Sigmoid colon (tissue), 7 donors: ENCODE measurements around the gene TSPAN13. TPM values are rescaled to one million over a fixed set of nuclear protein-coding genes. Genes with fewer than 3 reads are reported as not detected.

ENCODE experiments used
- DNase-seq: peaks from one replicate; pipeline ENCODE4 v3.0.0-alpha.2; 2019
- H3K27ac ChIP-seq, 4 donors: fragments of 200-600 bp; sonication (generic); one replicate each; pipeline ENCODE4 v1.5.1; 2016 to 2019; ENCODE audit warnings: mild to moderate bottlenecking in 1 of 4
- H3K27me3 ChIP-seq, 3 donors: fragments of 200-600 bp; sonication (generic); one replicate each; pipeline ENCODE4 v1.5.1; 2019; ENCODE audit warnings: mild to moderate bottlenecking in 1 of 3
- H3K36me3 ChIP-seq, 4 donors: fragments of 200-600 bp; sonication (generic); one replicate each; pipeline ENCODE4 v1.5.1; 2016 to 2019
- H3K4me1 ChIP-seq, 4 donors: fragments of 200-600 bp; sonication (generic); one replicate each; pipeline ENCODE4 v1.5.1; 2017 to 2019
- H3K4me3 ChIP-seq, 4 donors: fragments of 200-600 bp; sonication (generic); one replicate each; pipeline ENCODE4 v1.5.1; 2017 to 2019; ENCODE audit warnings: mild to moderate bottlenecking in 2 of 4, moderate library complexity in 1 of 4
- H3K9me3 ChIP-seq, 4 donors: fragments of 200-600 bp in 3 of 4; sonication (generic) in 3 of 4; one replicate each; pipeline versions ENCODE4 v1.5.1 to v1.6.1; 2013 to 2019
- EP300 ChIP-seq, 4 donors: sonication (generic); formaldehyde crosslinking; IDR thresholded peaks; one replicate each; pipeline ENCODE4 v1.6.1; 2017; ENCODE audit warnings: antibody characterized with exemption in 4 of 4
- POLR2A ChIP-seq, 2 donors: fragments of 450-650 bp; IDR thresholded peaks; one replicate each; pipeline ENCODE4 v1.6.1; 2016; ENCODE audit warnings: antibody characterized with exemption in 2 of 2, mild to moderate bottlenecking in 2 of 2, moderate library complexity in 2 of 2
- POLR2AphosphoS5 ChIP-seq, 4 donors: sonication (generic); formaldehyde crosslinking; IDR thresholded peaks; one replicate each; pipeline ENCODE4 v1.6.1; 2017; ENCODE audit warnings: antibody characterized with exemption in 4 of 4
- WGBS, 2 donors: extraction: QIAGEN DNeasy Blood & Tissue Kit; methylation state at CpG; one replicate each; pipeline ENCODE4 v1.1.7; 2013; 5-methylcytosine and 5-hydroxymethylcytosine counted together
- intact Hi-C: fragments of 100-400 bp; cut with DNase I; formaldehyde crosslinking; loops from one replicate; pipeline ENCODE4 v1.15.1; 2023
- polyA plus RNA-seq, 3 donors: library from polyadenylated mRNA; stranded (reverse); fragments of 200-250 nt; gene quantifications; one replicate each; pipeline ENCODE4 v1.2.3, GENCODE V29; 2013
- total RNA-seq, 4 donors: library from RNA; depleted of rRNA; stranded (reverse); fragments of >200 nt; gene quantifications; one replicate each; pipeline ENCODE4 v1.1.0, GENCODE V29; 2016
- TF ChIP-seq, protein P1 (sequence below), 4 experiments: fragments of 450-650 bp in 3 of 4; fragments of 200-600 bp in 1 of 4; IDR thresholded peaks; one replicate each; pipeline ENCODE4 v1.5.1; 2016 to 2019; ENCODE audit warnings: antibody characterized with exemption in 4 of 4, mild to moderate bottlenecking in 3 of 4, moderate library complexity in 2 of 4
- donor health status: healthy with polysubstance abuse.
- donor health status: Bipolar disorder and iron deficiency.
- donor health status: healthy.

TSPAN13 gene
- total and polyA plus RNA-seq, 7 donors: 2.2 to 68.5 (median 6.4) TPM

DNA sequence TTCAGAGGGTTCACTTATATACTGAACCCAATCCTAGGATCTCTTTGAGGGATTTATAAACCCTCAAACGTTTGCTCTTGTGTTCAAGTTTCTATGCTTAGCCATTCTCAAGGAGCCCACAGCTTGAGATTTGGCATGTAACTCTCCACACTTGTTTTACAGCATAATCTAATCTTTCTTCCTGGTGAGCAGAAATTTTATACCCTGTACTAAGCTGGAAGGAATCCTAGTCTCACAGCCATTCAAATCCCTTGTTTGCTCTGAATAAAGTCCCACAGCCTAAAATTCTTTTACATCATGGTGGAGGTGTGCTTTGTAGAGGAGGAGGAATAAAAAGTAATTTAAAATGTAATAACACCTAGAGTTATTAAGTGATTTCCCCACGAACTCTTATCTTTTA, 56.6 kb downstream of the TSPAN13 start:
- intact Hi-C loops: no loop called here
- Histone ChIP-seq H3K36me3 (no peaks in the 10 kb centered on the region), H3K27me3 (no peaks in the 10 kb centered on the region), H3K27ac (no peak overlapping the region), H3K4me3 (no peak overlapping the region), H3K4me1 (no peaks in the 10 kb centered on the region), H3K9me3 (no peaks in the 10 kb centered on the region)
- DNase-seq: no peak
- 14 to 57% methylated on average over 2 of the region's 2 CpGs for WGBS, 2 donors
- TF ChIP-seq POLR2A (IDR thresholded peaks at IDR 0.05): no peak
- no peak for TF ChIP-seq EP300 (IDR thresholded peaks at IDR 0.05)
- no peak for TF ChIP-seq POLR2AphosphoS5 (IDR thresholded peaks at IDR 0.05)
- TF ChIP-seq, protein P1, sequence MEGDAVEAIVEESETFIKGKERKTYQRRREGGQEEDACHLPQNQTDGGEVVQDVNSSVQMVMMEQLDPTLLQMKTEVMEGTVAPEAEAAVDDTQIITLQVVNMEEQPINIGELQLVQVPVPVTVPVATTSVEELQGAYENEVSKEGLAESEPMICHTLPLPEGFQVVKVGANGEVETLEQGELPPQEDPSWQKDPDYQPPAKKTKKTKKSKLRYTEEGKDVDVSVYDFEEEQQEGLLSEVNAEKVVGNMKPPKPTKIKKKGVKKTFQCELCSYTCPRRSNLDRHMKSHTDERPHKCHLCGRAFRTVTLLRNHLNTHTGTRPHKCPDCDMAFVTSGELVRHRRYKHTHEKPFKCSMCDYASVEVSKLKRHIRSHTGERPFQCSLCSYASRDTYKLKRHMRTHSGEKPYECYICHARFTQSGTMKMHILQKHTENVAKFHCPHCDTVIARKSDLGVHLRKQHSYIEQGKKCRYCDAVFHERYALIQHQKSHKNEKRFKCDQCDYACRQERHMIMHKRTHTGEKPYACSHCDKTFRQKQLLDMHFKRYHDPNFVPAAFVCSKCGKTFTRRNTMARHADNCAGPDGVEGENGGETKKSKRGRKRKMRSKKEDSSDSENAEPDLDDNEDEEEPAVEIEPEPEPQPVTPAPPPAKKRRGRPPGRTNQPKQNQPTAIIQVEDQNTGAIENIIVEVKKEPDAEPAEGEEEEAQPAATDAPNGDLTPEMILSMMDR (IDR thresholded peaks at IDR 0.05): no peak

DNA sequence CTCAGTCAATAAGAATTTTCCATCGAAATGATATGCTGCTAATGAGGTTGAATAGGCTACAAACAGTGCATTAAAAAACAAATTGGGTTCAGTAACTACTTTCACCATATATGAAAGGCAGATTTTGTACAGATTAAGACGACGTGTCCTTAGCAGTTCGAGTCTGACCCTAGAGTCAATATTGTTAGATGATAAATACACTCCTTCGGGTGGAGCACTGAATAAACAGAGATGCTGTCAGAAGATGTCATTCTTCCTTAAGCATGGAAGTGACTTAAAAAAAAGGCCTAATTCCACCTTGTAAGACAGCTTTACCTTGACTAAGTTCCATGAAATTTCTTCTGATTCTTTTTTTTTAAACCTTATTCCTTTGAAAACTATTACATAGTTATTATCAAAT, 57.0 kb downstream of the TSPAN13 start:
- Histone ChIP-seq H3K27me3 (no peaks in the 10 kb centered on the region), H3K27ac (no peak overlapping the region), H3K9me3 (no peaks in the 10 kb centered on the region), H3K4me1 (no peaks in the 10 kb centered on the region), H3K4me3 (no peak overlapping the region), H3K36me3 (no peaks in the 10 kb centered on the region)
- 19 to 66% methylated on average over 5 of the region's 5 CpGs for WGBS, 2 donors
- intact Hi-C loops: no loop called here
- no peak for DNase-seq
- TF ChIP-seq EP300 (IDR thresholded peaks at IDR 0.05): no peak
- TF ChIP-seq, protein P1 (IDR thresholded peaks at IDR 0.05): no peak
- TF ChIP-seq POLR2AphosphoS5 (IDR thresholded peaks at IDR 0.05): no peak
- no peak for TF ChIP-seq POLR2A (IDR thresholded peaks at IDR 0.05)

DNA sequence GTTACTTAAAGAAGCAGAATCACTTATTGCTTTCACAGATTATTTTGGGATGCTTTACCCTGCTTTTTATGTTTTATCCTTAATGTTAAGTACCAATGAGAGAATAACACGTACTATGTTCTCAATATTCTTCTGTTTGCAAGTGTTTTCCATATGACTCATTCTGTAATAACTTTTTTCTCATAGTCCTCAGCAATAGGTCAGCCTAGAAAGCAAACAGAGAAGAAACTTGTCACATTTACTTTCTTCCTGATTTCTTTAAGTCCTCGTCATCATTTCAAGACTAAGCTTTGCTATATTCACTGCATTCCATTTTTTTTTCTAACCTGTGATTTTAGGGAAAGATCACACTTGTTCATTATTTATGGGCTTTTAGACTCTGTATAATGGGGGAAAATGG, 58.0 kb downstream of the TSPAN13 start:
- intact Hi-C loops: no loop called here
- TF ChIP-seq POLR2AphosphoS5 (IDR thresholded peaks at IDR 0.05) (no peak), POLR2A (IDR thresholded peaks at IDR 0.05) (no peak), EP300 (IDR thresholded peaks at IDR 0.05) (no peak)
- TF ChIP-seq, protein P1 (IDR thresholded peaks at IDR 0.05): no peak
- no peak for DNase-seq
- Histone ChIP-seq H3K27me3 (no peaks in the 10 kb centered on the region), H3K4me1 (no peaks in the 10 kb centered on the region), H3K4me3 (no peak overlapping the region), H3K36me3 (no peaks in the 10 kb centered on the region), H3K27ac (no peak overlapping the region), H3K9me3 (no peaks in the 10 kb centered on the region)
- 12 to 52% methylated on average over 2 of the region's 2 CpGs for WGBS, 2 donors

DNA sequence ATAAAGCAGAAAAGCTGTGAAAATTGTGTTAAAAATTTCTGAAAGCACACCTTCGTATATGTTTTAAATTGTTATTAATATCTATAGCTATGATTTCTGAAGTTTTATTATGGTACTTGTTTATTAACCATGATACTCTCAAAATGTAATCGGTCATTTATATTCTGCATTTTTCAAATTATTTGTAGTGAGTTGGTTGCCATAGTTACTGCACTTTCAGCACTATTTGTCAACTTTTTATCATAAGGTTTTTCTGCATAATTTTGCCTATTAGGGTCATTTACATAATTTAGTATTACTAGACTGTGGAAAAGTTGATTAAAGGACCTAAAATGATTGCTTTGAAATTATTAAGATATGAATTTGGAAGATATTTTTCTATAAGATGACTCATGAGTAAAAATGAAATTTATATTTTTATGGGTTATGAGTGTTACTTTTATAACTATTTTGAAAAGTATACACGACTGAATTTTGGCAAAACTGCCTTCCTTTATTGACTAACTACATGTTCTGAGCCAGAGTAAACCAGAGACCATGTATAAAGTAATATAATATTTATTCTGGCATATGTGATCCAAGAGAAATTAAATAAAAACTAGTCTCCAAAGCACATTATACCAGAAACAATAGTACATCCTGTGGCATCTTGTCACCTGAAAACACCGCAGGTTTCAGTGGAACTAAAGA, 59.1 kb downstream of the TSPAN13 start:
- no peak for DNase-seq
- intact Hi-C loops: no loop called here
- H3K36me3 ChIP-seq: no peaks in the 10 kb centered on the region
- no peaks in the 10 kb centered on the region for H3K9me3 ChIP-seq
- H3K27ac ChIP-seq: no peak overlapping the region
- no peaks in the 10 kb centered on the region for H3K27me3 ChIP-seq
- TF ChIP-seq POLR2AphosphoS5 (IDR thresholded peaks at IDR 0.05): no peak
- TF ChIP-seq EP300 (IDR thresholded peaks at IDR 0.05): no peak
- TF ChIP-seq POLR2A (IDR thresholded peaks at IDR 0.05): no peak
- TF ChIP-seq, protein P1 (IDR thresholded peaks at IDR 0.05): no peak
- H3K4me1 ChIP-seq: no peaks in the 10 kb centered on the region
- 38 to 71% methylated on average over 4 of the region's 4 CpGs for WGBS, 2 donors
- H3K4me3 ChIP-seq: no peak overlapping the region

DNA sequence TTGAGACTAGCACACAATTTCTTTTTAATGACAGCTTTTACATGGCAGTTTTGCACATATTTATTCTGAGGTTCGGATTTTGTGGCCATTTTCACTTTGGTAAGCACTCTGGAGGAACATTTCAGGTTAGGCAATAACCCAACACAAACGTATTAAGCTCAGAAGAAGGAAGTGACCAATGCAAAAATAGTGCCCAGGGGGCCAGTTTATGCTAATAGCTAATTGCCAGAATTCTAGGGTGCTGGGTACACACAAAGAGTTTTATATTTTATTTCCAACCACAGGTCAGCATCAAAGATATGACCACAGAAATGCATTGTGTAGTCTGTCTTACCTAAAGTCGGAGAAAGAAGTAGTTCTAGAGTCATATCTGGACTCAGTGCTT, 59.7 kb downstream of the TSPAN13 start:
- Histone ChIP-seq H3K27me3 (no peaks in the 10 kb centered on the region), H3K27ac (no peak overlapping the region), H3K4me1 (no peaks in the 10 kb centered on the region), H3K9me3 (no peaks in the 10 kb centered on the region), H3K4me3 (no peak overlapping the region), H3K36me3 (no peaks in the 10 kb centered on the region)
- intact Hi-C loops: no loop called here
- WGBS, 2 donors: 27 to 68% methylated on average over 3 of the region's 3 CpGs
- no peak for DNase-seq
- TF ChIP-seq EP300 (IDR thresholded peaks at IDR 0.05) (no peak), POLR2A (IDR thresholded peaks at IDR 0.05) (no peak), POLR2AphosphoS5 (IDR thresholded peaks at IDR 0.05) (no peak)
- TF ChIP-seq, protein P1 (IDR thresholded peaks at IDR 0.05): no peak
